ENCODE data around the gene P2RX3.

GRCh38 chr11:57390535-57390934 is 52.4 kb downstream of the P2RX3 start, which contains the start of gene PRG2:
- no peak for TF ChIP-seq EZH2 (IDR thresholded peaks at IDR 0.05; ENCODE audit: borderline replicate concordance, low read depth, low read length, severe bottlenecking)
- no peak for TF ChIP-seq CTCF (IDR thresholded peaks at IDR 0.05; ENCODE audit: borderline replicate concordance, extremely low read depth, low read length, poor library complexity, severe bottlenecking)
